Ovary (tissue), 9 donors: ENCODE results near the gene ENTHD1. TPM values are rescaled to one million over a fixed set of nuclear protein-coding genes. Genes with fewer than 3 reads are reported as not detected.
"Not testable (repeated sequence)": the region's sequence is repeated elsewhere in the genome, so short reads cannot be mapped to it uniquely, and the experiment has no call there.

Source experiments
- DNase-seq, 5 donors: peaks; one replicate each; pipeline ENCODE4 v3.0.0-alpha.2; 2019 to 2020
- H3K27ac ChIP-seq, 2 donors: fragments of 200-600 bp; one replicate each; pipeline versions ENCODE4 v1.5.1 to v1.8.0; 2019 to 2022
- H3K27me3 ChIP-seq: fragments of 200-600 bp; one replicate; pipeline ENCODE4 v1.8.0; 2022
- H3K36me3 ChIP-seq: fragments of 200-600 bp; sonication (generic); one replicate; pipeline ENCODE4 v1.5.1; 2019
- H3K4me1 ChIP-seq: one replicate; pipeline ENCODE4 v1.8.1; 2013; ENCODE audit warnings: mild to moderate bottlenecking, moderate library complexity; ENCODE audit not compliant: insufficient read depth
- H3K4me3 ChIP-seq: fragments of 200-600 bp; sonication (generic); one replicate; pipeline ENCODE4 v1.5.1; 2017
- H3K9me3 ChIP-seq, 2 donors: fragments of 200-600 bp in 1 of 2; sonication (generic) in 1 of 2; one replicate each; pipeline versions ENCODE4 v1.5.1 to v1.8.1; 2013 to 2019; ENCODE audit warnings: mild to moderate bottlenecking in 1 of 2, moderate library complexity in 1 of 2
- CTCF ChIP-seq, 3 donors: fragments of 450-650 bp in 2 of 3; fragments of 200-600 bp in 1 of 3; IDR thresholded peaks; one replicate each; pipeline versions ENCODE4 v1.5.1 to v1.8.0; 2016 to 2022; ENCODE audit warnings: antibody characterized with exemption in 3 of 3, mild to moderate bottlenecking in 1 of 3
- EP300 ChIP-seq: sonication (generic); formaldehyde crosslinking; IDR thresholded peaks from one replicate; pipeline ENCODE4 v1.6.1; 2017; ENCODE audit warnings: antibody characterized with exemption
- POLR2A ChIP-seq: fragments of 450-650 bp; IDR thresholded peaks from one replicate; pipeline ENCODE4 v1.6.1; 2017; ENCODE audit warnings: antibody characterized with exemption, mild to moderate bottlenecking, moderate library complexity
- WGBS, 3 donors: extraction: QIAGEN DNeasy Blood & Tissue Kit in 1 of 3; methylation state at CpG; one replicate each; pipeline versions ENCODE4 v1.1.5 to v1.1.7; 2013 to 2017; 5-methylcytosine and 5-hydroxymethylcytosine counted together
- intact Hi-C, 4 donors: fragments of 100-400 bp; cut with DNase I; formaldehyde crosslinking; loops; one replicate each; pipeline versions ENCODE4 v1.11.0 to v1.15.1; 2022 to 2023
- polyA plus RNA-seq, 2 donors: library from polyadenylated mRNA; stranded (reverse); fragments of 200-250 nt in 1 of 2; fragments of 350-450 nt in 1 of 2; fragmentation: Illumina TruSeq in 1 of 2; extraction: RNeasy Lipid Tissue Mini Kit (QIAGEN cat#74804) in 1 of 2; gene quantifications; one replicate each; pipeline ENCODE4 v1.2.3, GENCODE V29; 2013 to 2014
- total RNA-seq, 7 donors: library from RNA; depleted of rRNA in 2 of 7; stranded (reverse); fragments of >200 nt in 2 of 7; fragmentation: NEBNext Ultra II Directional in 3 of 7; extraction: Animal tissue kit (Norgen Biotek cat#: 25700) in 3 of 7; gene quantifications; one replicate each; pipeline versions ENCODE4 v1.1.0 to v1.2.4, GENCODE V29; 2016 to 2023
- donor health status: DM: no; HTN: no; CAD: no; lungs with moderate emphysema.
- donor health status: DM: no; HTN: no; CAD: no.
- donor health status: Bipolar disorder and iron deficiency.
- donor health status: DM: yes; HTN: yes; CAD: no.
- donor health status: DM: no; HTN: no; CAD: no.
- donor health status: DM: yes; HTN: yes; CAD: no.

The ENTHD1 gene
- total and polyA plus RNA-seq, 9 donors, result 0.23 TPM; not detected in 8

- 65 to 79% (median 78%) methylated on average over 2 of the region's 2 CpGs for WGBS, 3 donors
- no peaks in the 10 kb centered on the region for H3K4me1 ChIP-seq
- no peaks in the 10 kb centered on the region for H3K9me3 ChIP-seq
- H3K27me3 ChIP-seq, result no peaks in the 10 kb centered on the region
- no peak for TF ChIP-seq CTCF (IDR thresholded peaks at IDR 0.05)
- no peak for TF ChIP-seq EP300
- H3K36me3 ChIP-seq, result no peaks in the 10 kb centered on the region
- no peak overlapping the region for H3K4me3 ChIP-seq
- intact Hi-C loops, result no loop called here
- no peak for DNase-seq
- H3K27ac ChIP-seq, result no peak overlapping the region
Measured at GRCh38 chr22:39852799-39853198, 40.8 kb downstream of the ENTHD1 start.

GRCh38 chr22:39851606-39852315, 41.8 kb downstream of the ENTHD1 start:
- H3K4me1 ChIP-seq, result no peaks in the 10 kb centered on the region
- TF ChIP-seq CTCF (IDR thresholded peaks at IDR 0.05), result no peak
- no peak for TF ChIP-seq EP300
- no peak for TF ChIP-seq POLR2A
- no peaks in the 10 kb centered on the region for H3K36me3 ChIP-seq
- no peak overlapping the region for H3K4me3 ChIP-seq
- 93 to 97% (median 93%) methylated on average over 4 of the region's 4 CpGs for WGBS, 3 donors
- H3K27ac ChIP-seq, result no peak overlapping the region
- no peaks in the 10 kb centered on the region for H3K9me3 ChIP-seq
- no peaks in the 10 kb centered on the region for H3K27me3 ChIP-seq
- no peak for DNase-seq
- intact Hi-C loops, result no loop called here

- H3K27ac ChIP-seq, result no peak overlapping the region
- TF ChIP-seq POLR2A (no peak), CTCF (IDR thresholded peaks at IDR 0.05) (no peak), EP300 (no peak)
- WGBS, 3 donors, result 86 to 90% (median 89%) methylated on average over 3 of the region's 3 CpGs
- intact Hi-C loops, result no loop called here
- no peaks in the 10 kb centered on the region for H3K27me3 ChIP-seq
- DNase-seq, result no peak
- no peaks in the 10 kb centered on the region for H3K36me3 ChIP-seq
- H3K4me3 ChIP-seq, result no peak overlapping the region
- H3K4me1 ChIP-seq, result no peaks in the 10 kb centered on the region
- no peaks in the 10 kb centered on the region for H3K9me3 ChIP-seq
Measured at GRCh38 chr22:39847477-39847876, 46.1 kb downstream of the ENTHD1 start.

- H3K4me1 ChIP-seq, H3K27me3 ChIP-seq, H3K4me3 ChIP-seq, H3K27ac ChIP-seq, intact Hi-C loops, H3K36me3 ChIP-seq, DNase-seq, H3K9me3 ChIP-seq: not testable (repeated sequence)
- 70 to 91% (median 81%) methylated on average over 1 of the region's 1 CpG for WGBS, 3 donors
Measured at GRCh38 chr22:39846539-39846938, 47.0 kb downstream of the ENTHD1 start.

GRCh38 chr22:39845529-39845928, 48.0 kb downstream of the ENTHD1 start:
- WGBS, 3 donors, result 77 to 78% (median 78%) methylated on average over 3 of the region's 3 CpGs
- Histone ChIP-seq H3K4me1 (no peaks in the 10 kb centered on the region), H3K36me3 (no peaks in the 10 kb centered on the region), H3K27ac (no peak overlapping the region), H3K4me3 (no peak overlapping the region), H3K9me3 (no peaks in the 10 kb centered on the region), H3K27me3 (no peaks in the 10 kb centered on the region)
- no peak for DNase-seq
- intact Hi-C loops, result no loop called here
- TF ChIP-seq POLR2A, result no peak
- no peak for TF ChIP-seq CTCF (IDR thresholded peaks at IDR 0.05)
- no peak for TF ChIP-seq EP300
